Measurements from ENCODE around the gene CPEB4. TPM values are rescaled to one million over a fixed set of nuclear protein-coding genes. Genes with fewer than 3 reads are reported as not detected.
A peak's percentile ranks its signal among the peaks of the same experiment; 100 is the strongest.

The CPEB4 gene
- total RNA-seq, 1 donor from 2014 or later: 19.5 TPM

- peaks cover 4% of the 10 kb centered on the region for H3K9me3 Mint-ChIP-seq (ENCODE audit: unreplicated experiment)
- H3K27ac Mint-ChIP-seq (ENCODE audit: unreplicated experiment): peak overlapping the region; percentile 54
- no peak overlapping the region for H3K4me3 Mint-ChIP-seq (ENCODE audit: unreplicated experiment)
- peaks cover 9% of the 10 kb centered on the region for H3K36me3 Mint-ChIP-seq (ENCODE audit: low read depth, unreplicated experiment)
- H3K4me1 Mint-ChIP-seq (ENCODE audit: unreplicated experiment): peaks cover 25% of the 10 kb centered on the region
- DNase-seq (ENCODE audit: low spot score): no peak
- TF ChIP-seq CTCF (IDR thresholded peaks at IDR 0.05; ENCODE audit: unreplicated experiment): no peak
- H3K27me3 Mint-ChIP-seq (ENCODE audit: unreplicated experiment): no peaks in the 10 kb centered on the region
Observed at GRCh38 chr5:173850659-173851058, 37.5 kb upstream of the CPEB4 start.

- peak overlapping the region; percentile 79 for H3K27ac Mint-ChIP-seq (ENCODE audit: unreplicated experiment)
- DNase-seq (ENCODE audit: low spot score): peak; percentile 13
- H3K9me3 Mint-ChIP-seq (ENCODE audit: unreplicated experiment): peaks cover 4% of the 10 kb centered on the region
- TF ChIP-seq CTCF (IDR thresholded peaks at IDR 0.05; ENCODE audit: unreplicated experiment): no peak
- H3K4me3 Mint-ChIP-seq (ENCODE audit: unreplicated experiment): no peak overlapping the region
- H3K4me1 Mint-ChIP-seq (ENCODE audit: unreplicated experiment): peaks cover 25% of the 10 kb centered on the region
- peaks cover 9% of the 10 kb centered on the region for H3K36me3 Mint-ChIP-seq (ENCODE audit: low read depth, unreplicated experiment)
- H3K27me3 Mint-ChIP-seq (ENCODE audit: unreplicated experiment): peaks cover 2% of the 10 kb centered on the region
Observed at GRCh38 chr5:173851595-173852243, 36.4 kb upstream of the CPEB4 start.

GRCh38 chr5:173852790-173853359 is 35.3 kb upstream of the CPEB4 start:
- no peak for DNase-seq (ENCODE audit: low spot score)
- H3K27ac Mint-ChIP-seq (ENCODE audit: unreplicated experiment): no peak overlapping the region
- H3K36me3 Mint-ChIP-seq (ENCODE audit: low read depth, unreplicated experiment): peaks cover 9% of the 10 kb centered on the region
- H3K27me3 Mint-ChIP-seq (ENCODE audit: unreplicated experiment): peaks cover 2% of the 10 kb centered on the region
- H3K4me3 Mint-ChIP-seq (ENCODE audit: unreplicated experiment): no peak overlapping the region
- peaks cover 25% of the 10 kb centered on the region for H3K4me1 Mint-ChIP-seq (ENCODE audit: unreplicated experiment)
- no peak for TF ChIP-seq CTCF (IDR thresholded peaks at IDR 0.05; ENCODE audit: unreplicated experiment)
- peaks cover 4% of the 10 kb centered on the region for H3K9me3 Mint-ChIP-seq (ENCODE audit: unreplicated experiment)

GRCh38 chr5:173853370-173854131 is 34.6 kb upstream of the CPEB4 start:
- Mint-ChIP-seq H3K36me3 (ENCODE audit: low read depth, unreplicated experiment) (peaks cover 2% of the 10 kb centered on the region), H3K4me3 (ENCODE audit: unreplicated experiment) (no peak overlapping the region), H3K27ac (ENCODE audit: unreplicated experiment) (no peak overlapping the region), H3K4me1 (ENCODE audit: unreplicated experiment) (peaks cover 25% of the 10 kb centered on the region), H3K9me3 (ENCODE audit: unreplicated experiment) (peaks cover 4% of the 10 kb centered on the region), H3K27me3 (ENCODE audit: unreplicated experiment) (peaks cover 2% of the 10 kb centered on the region)
- TF ChIP-seq CTCF (IDR thresholded peaks at IDR 0.05; ENCODE audit: unreplicated experiment): no peak
- DNase-seq (ENCODE audit: low spot score): no peak

Measured in endothelial cell (in vitro differentiated cells).